HFFc6 (cell line): ENCODE results near the gene PCDHA4. TPM values are rescaled to one million over a fixed set of nuclear protein-coding genes. Genes with fewer than 3 reads are reported as not detected.
"Not testable (repeated sequence)": the region's sequence is repeated elsewhere in the genome, so short reads cannot be mapped to it uniquely, and the experiment has no call there.

Experiments used
- DNase-seq: peaks from one replicate; pipeline ENCODE4 v3.0.0-alpha.2; 2018
- H3K27ac Mint-ChIP-seq: 2 replicates; pipeline ENCODE4 v1.8.0; 2020; ENCODE audit warnings: mild to moderate bottlenecking, mixed read lengths
- H3K27me3 Mint-ChIP-seq: 2 replicates; pipeline ENCODE4 v1.8.0; 2021; ENCODE audit warnings: mild to moderate bottlenecking, moderate library complexity, mixed read lengths; ENCODE audit not compliant: insufficient read depth
- H3K36me3 Mint-ChIP-seq: 2 replicates; pipeline ENCODE4 v1.8.0; 2021; ENCODE audit warnings: low read depth, mixed read lengths
- H3K4me1 Mint-ChIP-seq: 2 replicates; pipeline ENCODE4 v1.8.0; 2020; ENCODE audit warnings: low read depth, mixed read lengths
- H3K4me3 Mint-ChIP-seq: 2 replicates; pipeline ENCODE4 v1.8.0; 2020; ENCODE audit warnings: mild to moderate bottlenecking, moderate library complexity, mixed read lengths
- H3K9me3 Mint-ChIP-seq: 2 replicates; pipeline ENCODE4 v1.8.0; 2020; ENCODE audit warnings: mild to moderate bottlenecking, mixed read lengths
- total RNA-seq, 6 experiments: library from RNA; stranded (reverse); fragmentation: NEBNext Ultra II Directional; extraction: Animal tissue kit (Norgen Biotek cat#: 25700); gene quantifications; 2 replicates in 1 of 6; 3 replicates in 5 of 6; pipeline ENCODE4 v1.2.3, GENCODE V29; 2021
- TF ChIP-seq, protein P1 (sequence below): fragments of 200-600 bp; sonication (generic); IDR thresholded peaks from 2 replicates; pipeline ENCODE4 v1.5.0; 2021; ENCODE audit warnings: antibody characterized with exemption, mild to moderate bottlenecking

PCDHA4 gene
- total RNA-seq, 6 experiments from 2014 or later: 0.05 TPM; not detected in 5

DNA sequence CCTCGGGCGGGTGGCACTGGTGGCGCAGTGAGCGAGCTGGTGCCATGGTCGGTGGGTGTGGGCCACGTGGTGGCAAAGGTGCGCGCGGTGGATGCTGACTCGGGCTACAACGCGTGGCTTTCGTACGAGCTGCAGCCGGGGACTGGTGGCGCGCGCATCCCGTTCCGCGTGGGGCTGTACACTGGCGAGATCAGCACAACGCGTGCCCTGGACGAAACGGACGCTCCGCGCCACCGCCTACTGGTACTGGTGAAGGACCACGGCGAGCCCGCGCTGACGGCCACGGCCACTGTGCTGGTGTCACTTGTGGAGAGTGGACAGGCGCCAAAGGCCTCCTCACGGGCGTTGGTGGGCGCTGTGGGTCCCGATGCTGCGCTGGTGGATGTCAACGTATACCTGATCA lies 2.0 kb downstream of the PCDHA4 start:
- Mint-ChIP-seq H3K27me3 (no peaks in the 10 kb centered on the region; the same call in 1 of the 2 replicates), H3K4me3 (no peak overlapping the region), H3K27ac (no peak overlapping the region), H3K36me3 (no peaks in the 10 kb centered on the region), H3K4me1 (no peaks in the 10 kb centered on the region), H3K9me3 (peaks cover 35% of the 10 kb centered on the region)
- DNase-seq: no peak
- TF ChIP-seq, protein P1, sequence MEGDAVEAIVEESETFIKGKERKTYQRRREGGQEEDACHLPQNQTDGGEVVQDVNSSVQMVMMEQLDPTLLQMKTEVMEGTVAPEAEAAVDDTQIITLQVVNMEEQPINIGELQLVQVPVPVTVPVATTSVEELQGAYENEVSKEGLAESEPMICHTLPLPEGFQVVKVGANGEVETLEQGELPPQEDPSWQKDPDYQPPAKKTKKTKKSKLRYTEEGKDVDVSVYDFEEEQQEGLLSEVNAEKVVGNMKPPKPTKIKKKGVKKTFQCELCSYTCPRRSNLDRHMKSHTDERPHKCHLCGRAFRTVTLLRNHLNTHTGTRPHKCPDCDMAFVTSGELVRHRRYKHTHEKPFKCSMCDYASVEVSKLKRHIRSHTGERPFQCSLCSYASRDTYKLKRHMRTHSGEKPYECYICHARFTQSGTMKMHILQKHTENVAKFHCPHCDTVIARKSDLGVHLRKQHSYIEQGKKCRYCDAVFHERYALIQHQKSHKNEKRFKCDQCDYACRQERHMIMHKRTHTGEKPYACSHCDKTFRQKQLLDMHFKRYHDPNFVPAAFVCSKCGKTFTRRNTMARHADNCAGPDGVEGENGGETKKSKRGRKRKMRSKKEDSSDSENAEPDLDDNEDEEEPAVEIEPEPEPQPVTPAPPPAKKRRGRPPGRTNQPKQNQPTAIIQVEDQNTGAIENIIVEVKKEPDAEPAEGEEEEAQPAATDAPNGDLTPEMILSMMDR: no peak

DNA sequence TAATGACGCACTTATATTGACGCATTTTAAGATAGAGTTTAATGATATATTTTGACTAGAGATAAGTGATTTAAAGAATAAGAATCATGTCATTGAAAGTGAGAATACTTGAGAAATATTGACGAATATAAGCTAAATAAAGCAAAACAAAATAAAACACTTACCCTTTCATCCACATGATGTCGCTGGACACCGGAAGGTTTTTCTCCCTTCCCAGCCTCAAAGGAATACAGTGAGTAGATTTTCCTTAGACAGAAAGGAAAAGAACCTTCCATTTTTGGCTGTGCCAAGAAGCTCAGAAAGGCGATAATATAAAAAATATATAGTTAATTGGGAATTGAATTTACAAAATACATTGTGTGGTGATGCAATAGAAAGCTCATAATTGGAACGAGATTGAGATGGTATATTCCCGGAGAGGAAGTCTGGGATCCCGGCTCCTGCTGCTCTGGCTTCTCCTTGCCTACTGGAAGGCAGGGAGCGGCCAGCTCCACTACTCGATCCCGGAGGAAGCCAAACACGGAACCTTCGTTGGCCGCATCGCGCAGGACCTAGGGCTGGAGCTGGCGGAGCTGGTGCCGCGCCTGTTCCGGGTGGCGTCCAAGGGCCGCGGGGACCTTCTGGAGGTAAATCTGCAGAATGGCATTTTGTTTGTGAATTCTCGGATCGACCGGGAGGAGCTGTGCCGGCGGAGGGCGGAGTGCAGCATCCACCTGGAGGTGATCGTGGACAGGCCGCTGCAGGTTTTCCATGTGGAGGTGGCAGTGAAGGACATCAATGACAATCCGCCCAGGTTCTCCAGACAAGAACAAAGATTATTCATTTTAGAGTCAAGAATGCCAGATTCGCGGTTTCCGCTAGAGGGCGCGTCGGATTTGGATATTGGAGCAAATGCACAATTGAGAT lies 14.8 kb downstream of the PCDHA4 start, which contains the start of gene PCDHA5:
TSS of gene PCDHA5 (plus strand) at position 239 of the 906 bp plus-strand sequence.
- H3K27me3 Mint-ChIP-seq: peaks cover 1% of the 10 kb centered on the region; the same call in 1 of the 2 replicates
- DNase-seq: no peak

DNA sequence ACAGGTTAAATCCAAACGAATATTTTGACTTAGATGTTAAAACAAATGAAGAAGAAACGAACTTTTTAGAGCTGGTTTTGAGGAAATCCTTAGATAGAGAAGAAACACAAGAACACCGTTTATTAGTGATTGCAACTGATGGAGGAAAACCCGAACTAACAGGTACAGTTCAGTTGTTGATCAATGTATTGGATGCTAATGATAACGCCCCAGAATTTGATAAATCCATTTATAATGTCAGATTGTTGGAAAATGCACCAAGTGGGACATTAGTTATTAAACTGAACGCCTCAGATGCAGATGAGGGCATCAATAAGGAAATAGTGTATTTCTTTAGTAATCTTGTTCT lies 15.4 kb downstream of the PCDHA4 start:
- Mint-ChIP-seq H3K27ac (no peak overlapping the region), H3K4me3 (no peak overlapping the region), H3K9me3 (peaks cover 9% of the 10 kb centered on the region), H3K4me1 (no peaks in the 10 kb centered on the region), H3K27me3 (no peaks in the 10 kb centered on the region), H3K36me3 (peaks cover 7% of the 10 kb centered on the region; the same call in 1 of the 2 replicates)
- TF ChIP-seq, protein P1: peak; percentile 5; the same call in 1 of the 2 replicates
- no peak for DNase-seq

More for the DNA sequence above, 14.8 kb downstream of the PCDHA4 start, which contains the start of gene PCDHA5:
- H3K27ac Mint-ChIP-seq: no peak within 1 kb of the TSS
- peaks cover 7% of the 10 kb centered on the region; the same call in 1 of the 2 replicates for H3K36me3 Mint-ChIP-seq
- H3K4me1 Mint-ChIP-seq: no peaks in the 10 kb centered on the region
- no peak within 1 kb of the TSS for H3K4me3 Mint-ChIP-seq
- TF ChIP-seq, protein P1: peak; percentile 72
- peaks cover 12% of the 10 kb centered on the region for H3K9me3 Mint-ChIP-seq

DNA sequence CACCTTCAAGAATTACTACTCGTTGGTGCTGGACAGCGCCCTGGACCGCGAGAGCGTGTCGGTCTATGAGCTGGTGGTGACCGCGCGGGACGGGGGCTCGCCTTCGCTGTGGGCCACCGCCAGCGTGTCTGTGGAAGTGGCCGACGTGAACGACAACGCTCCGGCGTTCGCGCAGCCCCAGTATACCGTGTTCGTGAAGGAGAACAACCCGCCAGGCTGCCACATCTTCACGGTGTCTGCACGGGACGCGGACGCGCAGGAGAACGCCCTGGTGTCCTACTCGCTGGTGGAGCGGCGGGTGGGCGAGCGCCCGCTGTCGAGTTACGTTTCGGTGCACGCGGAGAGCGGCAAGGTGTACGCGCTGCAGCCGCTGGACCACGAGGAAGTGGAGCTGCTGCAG lies 16.1 kb downstream of the PCDHA4 start:
- H3K9me3 Mint-ChIP-seq: peaks cover 13% of the 10 kb centered on the region

DNA sequence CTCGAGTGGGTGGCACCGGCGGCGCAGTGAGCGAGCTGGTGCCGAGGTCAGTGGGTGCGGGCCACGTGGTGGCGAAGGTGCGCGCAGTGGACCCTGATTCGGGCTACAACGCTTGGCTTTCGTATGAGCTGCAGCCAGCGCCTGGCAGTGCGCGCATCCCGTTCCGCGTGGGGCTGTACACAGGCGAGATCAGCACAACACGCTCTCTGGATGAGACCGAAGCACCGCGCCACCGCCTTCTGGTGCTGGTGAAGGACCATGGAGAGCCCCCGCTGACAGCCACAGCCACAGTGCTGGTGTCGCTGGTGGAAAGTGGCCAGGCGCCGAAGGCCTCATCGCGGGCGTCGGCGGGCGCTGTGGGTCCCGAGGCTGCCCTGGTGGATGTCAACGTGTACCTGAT lies 16.6 kb downstream of the PCDHA4 start:
- Mint-ChIP-seq H3K27me3 (no peaks in the 10 kb centered on the region), H3K36me3 (peaks cover 9% of the 10 kb centered on the region), H3K4me3 (no peak overlapping the region), H3K27ac (no peak overlapping the region), H3K9me3 (peaks cover 18% of the 10 kb centered on the region), H3K4me1 (no peaks in the 10 kb centered on the region)
- TF ChIP-seq, protein P1: no peak
- no peak for DNase-seq

More for the DNA sequence above, 16.1 kb downstream of the PCDHA4 start:
- H3K36me3 Mint-ChIP-seq, H3K4me1 Mint-ChIP-seq, DNase-seq, H3K27ac Mint-ChIP-seq, H3K27me3 Mint-ChIP-seq, H3K4me3 Mint-ChIP-seq: not testable (repeated sequence)
